Upper lobe of right lung (tissue), 1 donor: Measurements from ENCODE around the gene SLC17A4. TPM values are rescaled to one million over a fixed set of nuclear protein-coding genes. Genes with fewer than 3 reads are reported as not detected.

Experiments
- ATAC-seq: fragments of 200-7000 bp; cut with Tn5 transposase; one replicate; pipeline ENCODE4 v1.9.1; 2020; ENCODE audit warnings: mild to moderate bottlenecking, moderate library complexity
- DNase-seq: peaks from one replicate; pipeline ENCODE4 v3.0.0-alpha.2; 2020
- H3K27ac ChIP-seq: fragments of 200-600 bp; one replicate; pipeline ENCODE4 v1.8.0; 2022
- H3K27me3 ChIP-seq: fragments of 200-600 bp; one replicate; pipeline ENCODE4 v1.8.0; 2022; ENCODE audit warnings: mild to moderate bottlenecking
- H3K36me3 ChIP-seq: fragments of 200-600 bp; one replicate; pipeline ENCODE4 v1.8.0; 2022
- H3K4me1 ChIP-seq: fragments of 200-600 bp; one replicate; pipeline ENCODE4 v1.8.0; 2022
- H3K4me3 ChIP-seq: fragments of 200-600 bp; one replicate; pipeline ENCODE4 v1.8.0; 2022; ENCODE audit warnings: mild to moderate bottlenecking
- H3K9me3 ChIP-seq: fragments of 200-600 bp; one replicate; pipeline ENCODE4 v1.8.0; 2022
- CTCF ChIP-seq: fragments of 200-600 bp; IDR thresholded peaks from one replicate; pipeline ENCODE4 v1.8.0; 2022; ENCODE audit warnings: antibody characterized with exemption
- intact Hi-C: fragments of 100-400 bp; cut with DNase I; formaldehyde crosslinking; loops from one replicate; pipeline ENCODE4 v1.11.0; 2022
- total RNA-seq: library from RNA; stranded (reverse); fragmentation: NEBNext Ultra II Directional; extraction: Animal tissue kit (Norgen Biotek cat#: 25700); gene quantifications from one replicate; pipeline ENCODE4 v1.2.1, GENCODE V29; 2021
- donor health status: DM: no; HTN: yes; CAD: no; lungs with severe emphysema.

SLC17A4 gene
- total RNA-seq, 1 donor from 2014 or later = not detected

GRCh38 chr6:25753079-25753478 lies 1.5 kb upstream of the SLC17A4 start:
- Histone ChIP-seq H3K27me3 (no peaks in the 10 kb centered on the region), H3K4me3 (no peak overlapping the region), H3K27ac (no peak overlapping the region), H3K36me3 (no peaks in the 10 kb centered on the region), H3K4me1 (no peaks in the 10 kb centered on the region), H3K9me3 (no peaks in the 10 kb centered on the region)
- TF ChIP-seq CTCF = no peak
- no peak for ATAC-seq
- intact Hi-C loops = no loop called here
- no peak for DNase-seq

- no peaks in the 10 kb centered on the region for H3K4me1 ChIP-seq
- H3K27me3 ChIP-seq = no peaks in the 10 kb centered on the region
- intact Hi-C loops = no loop called here
- no peaks in the 10 kb centered on the region for H3K9me3 ChIP-seq
- no peak overlapping the region for H3K27ac ChIP-seq
- TF ChIP-seq CTCF = no peak
- ATAC-seq = no peak
- H3K4me3 ChIP-seq = no peak overlapping the region
- no peaks in the 10 kb centered on the region for H3K36me3 ChIP-seq
- DNase-seq = no peak
These were observed 941 bp downstream of the SLC17A4 start for GRCh38 chr6:25755483-25755882.

- no peak for TF ChIP-seq CTCF
- Histone ChIP-seq H3K9me3 (no peaks in the 10 kb centered on the region), H3K27me3 (no peaks in the 10 kb centered on the region), H3K27ac (no peak overlapping the region), H3K36me3 (no peaks in the 10 kb centered on the region), H3K4me1 (no peaks in the 10 kb centered on the region), H3K4me3 (no peak overlapping the region)
- no peak for ATAC-seq
- DNase-seq = no peak
- intact Hi-C loops = no loop called here
These were observed 2.1 kb downstream of the SLC17A4 start for GRCh38 chr6:25756382-25757363.

GRCh38 chr6:25757936-25758642 lies 3.5 kb downstream of the SLC17A4 start:
- Histone ChIP-seq H3K27me3 (no peaks in the 10 kb centered on the region), H3K27ac (no peak overlapping the region), H3K4me1 (no peaks in the 10 kb centered on the region), H3K9me3 (no peaks in the 10 kb centered on the region), H3K4me3 (no peak overlapping the region), H3K36me3 (no peaks in the 10 kb centered on the region)
- DNase-seq (no peak), ATAC-seq (no peak)
- TF ChIP-seq CTCF = no peak
- intact Hi-C loops = no loop called here

- intact Hi-C loops = no loop called here
- Histone ChIP-seq H3K4me3 (no peak overlapping the region), H3K4me1 (no peaks in the 10 kb centered on the region), H3K36me3 (no peaks in the 10 kb centered on the region), H3K9me3 (no peaks in the 10 kb centered on the region), H3K27me3 (no peaks in the 10 kb centered on the region), H3K27ac (no peak overlapping the region)
- no peak for DNase-seq
- no peak for TF ChIP-seq CTCF
- no peak for ATAC-seq
These were observed 10.1 kb downstream of the SLC17A4 start for GRCh38 chr6:25764611-25765010.
